GF-D8 (cell line): ENCODE measurements around the gene EEF1A1.
"Not testable (repeated sequence)": the region's sequence is repeated elsewhere in the genome, so short reads cannot be mapped to it uniquely, and the experiment has no call there.

Experiments used
- DNase-seq: peaks from one replicate; lab custom pipeline; 2025; lab: John Stamatoyannopoulos, UW

EEF1A1 gene

GRCh38 chr6:73520688-73521350, at the start of gene EEF1A1:
Gene EEF1A1 (minus strand): TSS chr6:73521032. CDS start chr6:73520026, 1,006 bp downstream.
- DNase-seq: peak; percentile 97

GRCh38 chr6:73569121-73569520, 48.3 kb upstream of the EEF1A1 start:
- no peak for DNase-seq

- peak; percentile 38 for DNase-seq
Observed at GRCh38 chr6:73566954-73567591, 46.2 kb upstream of the EEF1A1 start.

GRCh38 chr6:73566486-73566871, 45.6 kb upstream of the EEF1A1 start:
- not testable (repeated sequence) for DNase-seq

- no peak for DNase-seq
Observed at GRCh38 chr6:73565767-73566485, 45.1 kb upstream of the EEF1A1 start.

GRCh38 chr6:73564578-73565345, 43.9 kb upstream of the EEF1A1 start:
- DNase-seq: no peak

- DNase-seq: no peak
Observed at GRCh38 chr6:73562558-73562957, 41.7 kb upstream of the EEF1A1 start.

- no peak for DNase-seq
Observed at GRCh38 chr6:73560853-73561407, 40.1 kb upstream of the EEF1A1 start.

- no peak for DNase-seq
Observed at GRCh38 chr6:73560182-73560732, 39.4 kb upstream of the EEF1A1 start.

- DNase-seq: not testable (repeated sequence)
Observed at GRCh38 chr6:73559399-73559794, 38.6 kb upstream of the EEF1A1 start.

- DNase-seq: no peak
Observed at GRCh38 chr6:73558624-73559398, 38.0 kb upstream of the EEF1A1 start.

GRCh38 chr6:73556836-73557235, 36.0 kb upstream of the EEF1A1 start:
- DNase-seq: no peak

- not testable (repeated sequence) for DNase-seq
Observed at GRCh38 chr6:73555380-73555949, 34.6 kb upstream of the EEF1A1 start.

- not testable (repeated sequence) for DNase-seq
Observed at GRCh38 chr6:73551115-73551514, 30.3 kb upstream of the EEF1A1 start.

GRCh38 chr6:73548458-73549446, 27.9 kb upstream of the EEF1A1 start:
- DNase-seq: no peak

GRCh38 chr6:73547036-73547435, 26.2 kb upstream of the EEF1A1 start:
- no peak for DNase-seq

GRCh38 chr6:73542891-73543290, 22.1 kb upstream of the EEF1A1 start:
- no peak for DNase-seq

GRCh38 chr6:73542481-73542880, 21.6 kb upstream of the EEF1A1 start:
- not testable (repeated sequence) for DNase-seq

- no peak for DNase-seq
Observed at GRCh38 chr6:73538116-73538779, 17.4 kb upstream of the EEF1A1 start.
